HFFc6 (cell line): ENCODE measurements around the gene SORCS2. TPM values are rescaled to one million over a fixed set of nuclear protein-coding genes. Genes with fewer than 3 reads are reported as not detected.

Experiments used
- DNase-seq: peaks from one replicate; pipeline ENCODE4 v3.0.0-alpha.2; 2018
- H3K27ac Mint-ChIP-seq: 2 replicates; pipeline ENCODE4 v1.8.0; 2020; ENCODE audit warnings: mild to moderate bottlenecking, mixed read lengths
- H3K27me3 Mint-ChIP-seq: 2 replicates; pipeline ENCODE4 v1.8.0; 2021; ENCODE audit warnings: mild to moderate bottlenecking, moderate library complexity, mixed read lengths; ENCODE audit not compliant: insufficient read depth
- H3K36me3 Mint-ChIP-seq: 2 replicates; pipeline ENCODE4 v1.8.0; 2021; ENCODE audit warnings: low read depth, mixed read lengths
- H3K4me1 Mint-ChIP-seq: 2 replicates; pipeline ENCODE4 v1.8.0; 2020; ENCODE audit warnings: low read depth, mixed read lengths
- H3K4me3 Mint-ChIP-seq: 2 replicates; pipeline ENCODE4 v1.8.0; 2020; ENCODE audit warnings: mild to moderate bottlenecking, moderate library complexity, mixed read lengths
- H3K9me3 Mint-ChIP-seq: 2 replicates; pipeline ENCODE4 v1.8.0; 2020; ENCODE audit warnings: mild to moderate bottlenecking, mixed read lengths
- total RNA-seq, 6 experiments: library from RNA; stranded (reverse); fragmentation: NEBNext Ultra II Directional; extraction: Animal tissue kit (Norgen Biotek cat#: 25700); gene quantifications; 2 replicates in 1 of 6; 3 replicates in 5 of 6; pipeline ENCODE4 v1.2.3, GENCODE V29; 2021
- TF ChIP-seq, protein P1 (sequence below): fragments of 200-600 bp; sonication (generic); IDR thresholded peaks from 2 replicates; pipeline ENCODE4 v1.5.0; 2021; ENCODE audit warnings: antibody characterized with exemption, mild to moderate bottlenecking

SORCS2 gene
- total RNA-seq, 6 experiments from 2014 or later = 0.05 to 0.15 (median 0.12) TPM; not detected in 3

DNA sequence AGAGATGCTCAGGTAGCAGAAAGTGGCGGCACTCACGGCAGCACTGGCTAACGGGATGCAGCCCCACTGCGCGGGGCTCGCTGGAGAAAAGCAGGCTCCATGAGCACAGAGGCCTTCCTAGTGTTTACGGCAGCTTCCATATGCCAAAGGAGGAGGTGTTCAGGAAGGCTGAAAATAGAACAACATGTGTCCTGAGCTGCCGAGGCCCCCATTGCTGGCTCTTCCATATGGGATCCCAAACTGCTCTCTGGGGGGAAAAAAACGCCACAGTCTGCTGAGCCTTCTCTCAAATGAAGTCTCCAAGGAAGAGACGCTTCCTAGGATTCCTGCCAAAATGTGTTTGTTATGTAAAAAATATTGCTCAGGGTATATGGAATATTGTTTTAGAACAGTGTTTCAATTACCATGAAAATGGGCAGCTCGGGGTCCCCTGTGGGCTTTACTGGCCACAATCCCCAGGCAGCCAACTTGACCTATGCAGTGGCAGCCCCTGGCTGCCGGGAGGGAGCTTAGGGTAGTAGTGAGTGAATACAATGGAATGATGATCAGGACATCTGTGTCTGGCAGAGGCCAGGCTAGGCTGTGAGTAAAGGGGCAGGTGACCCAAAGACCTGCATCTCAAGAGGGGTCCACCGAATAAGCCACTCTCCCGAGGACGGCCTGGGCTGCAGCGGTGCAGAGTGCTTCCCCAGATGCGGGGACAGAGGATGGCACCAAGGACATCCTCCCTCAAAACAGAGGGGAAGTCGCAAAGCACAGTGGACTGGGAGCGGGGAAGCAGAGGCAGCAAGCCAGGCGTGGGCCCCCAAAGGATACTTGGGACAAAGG lies 577.3 kb downstream of the SORCS2 start:
- H3K4me3 Mint-ChIP-seq = no peak overlapping the region
- H3K27ac Mint-ChIP-seq = peak overlapping the region; percentile 40
- H3K4me1 Mint-ChIP-seq = peaks cover 41% of the 10 kb centered on the region
- peaks cover 37% of the 10 kb centered on the region for H3K27me3 Mint-ChIP-seq
- peaks cover 74% of the 10 kb centered on the region for H3K36me3 Mint-ChIP-seq
- DNase-seq = no peak
- no peaks in the 10 kb centered on the region for H3K9me3 Mint-ChIP-seq
- TF ChIP-seq, protein P1, sequence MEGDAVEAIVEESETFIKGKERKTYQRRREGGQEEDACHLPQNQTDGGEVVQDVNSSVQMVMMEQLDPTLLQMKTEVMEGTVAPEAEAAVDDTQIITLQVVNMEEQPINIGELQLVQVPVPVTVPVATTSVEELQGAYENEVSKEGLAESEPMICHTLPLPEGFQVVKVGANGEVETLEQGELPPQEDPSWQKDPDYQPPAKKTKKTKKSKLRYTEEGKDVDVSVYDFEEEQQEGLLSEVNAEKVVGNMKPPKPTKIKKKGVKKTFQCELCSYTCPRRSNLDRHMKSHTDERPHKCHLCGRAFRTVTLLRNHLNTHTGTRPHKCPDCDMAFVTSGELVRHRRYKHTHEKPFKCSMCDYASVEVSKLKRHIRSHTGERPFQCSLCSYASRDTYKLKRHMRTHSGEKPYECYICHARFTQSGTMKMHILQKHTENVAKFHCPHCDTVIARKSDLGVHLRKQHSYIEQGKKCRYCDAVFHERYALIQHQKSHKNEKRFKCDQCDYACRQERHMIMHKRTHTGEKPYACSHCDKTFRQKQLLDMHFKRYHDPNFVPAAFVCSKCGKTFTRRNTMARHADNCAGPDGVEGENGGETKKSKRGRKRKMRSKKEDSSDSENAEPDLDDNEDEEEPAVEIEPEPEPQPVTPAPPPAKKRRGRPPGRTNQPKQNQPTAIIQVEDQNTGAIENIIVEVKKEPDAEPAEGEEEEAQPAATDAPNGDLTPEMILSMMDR = no peak

- peak; percentile 28 for DNase-seq
- peak overlapping the region; percentile 40 for H3K27ac Mint-ChIP-seq
- no peaks in the 10 kb centered on the region for H3K9me3 Mint-ChIP-seq
- H3K4me1 Mint-ChIP-seq = peaks cover 37% of the 10 kb centered on the region
- TF ChIP-seq, protein P1 = peak; percentile 72
- peaks cover 77% of the 10 kb centered on the region for H3K36me3 Mint-ChIP-seq
- H3K27me3 Mint-ChIP-seq = peaks cover 34% of the 10 kb centered on the region
- H3K4me3 Mint-ChIP-seq = no peak overlapping the region
Measured at GRCh38 chr4:7770224-7771050, 578.1 kb downstream of the SORCS2 start.

DNA sequence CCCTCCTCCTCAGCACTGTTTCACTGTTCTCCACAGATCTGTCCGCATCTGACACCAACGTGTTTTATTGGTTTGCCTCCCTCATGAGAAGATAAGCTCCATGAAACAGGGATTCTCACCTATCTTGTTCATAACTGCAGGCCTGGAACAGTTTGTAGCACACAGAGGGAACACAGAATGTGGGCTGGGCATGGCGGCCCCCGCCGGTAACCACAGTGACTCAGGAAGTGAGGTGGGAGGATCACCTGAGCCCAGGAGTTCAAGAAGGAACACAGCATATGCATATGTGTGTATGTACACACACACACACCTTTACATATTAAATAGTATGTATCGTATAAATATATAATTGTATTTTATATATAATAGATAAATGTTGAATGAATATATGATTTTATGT lies 578.7 kb downstream of the SORCS2 start:
- H3K9me3 Mint-ChIP-seq = no peaks in the 10 kb centered on the region
- H3K27ac Mint-ChIP-seq = peak overlapping the region; percentile 40; the same call in 1 of the 2 replicates
- peaks cover 31% of the 10 kb centered on the region for H3K4me1 Mint-ChIP-seq
- H3K27me3 Mint-ChIP-seq = peaks cover 34% of the 10 kb centered on the region
- no peak for DNase-seq
- H3K4me3 Mint-ChIP-seq = no peak overlapping the region
- TF ChIP-seq, protein P1 = no peak
- peaks cover 72% of the 10 kb centered on the region for H3K36me3 Mint-ChIP-seq

- TF ChIP-seq, protein P1 = no peak
- H3K36me3 Mint-ChIP-seq = peaks cover 75% of the 10 kb centered on the region
- peaks cover 33% of the 10 kb centered on the region for H3K27me3 Mint-ChIP-seq
- no peaks in the 10 kb centered on the region for H3K9me3 Mint-ChIP-seq
- H3K27ac Mint-ChIP-seq = peak overlapping the region; percentile 6; the same call in 1 of the 2 replicates
- DNase-seq = no peak
- H3K4me1 Mint-ChIP-seq = peaks cover 29% of the 10 kb centered on the region
- H3K4me3 Mint-ChIP-seq = no peak overlapping the region; the same call in 1 of the 2 replicates
Measured at GRCh38 chr4:7771541-7772507, 579.5 kb downstream of the SORCS2 start.
